IMR-90 (cell line): ENCODE measurements around the gene HCFC1R1. TPM values are rescaled to one million over a fixed set of nuclear protein-coding genes. Genes with fewer than 3 reads are reported as not detected.
A peak's percentile ranks its signal among the peaks of the same experiment; 100 is the strongest.

Experiments used
- ATAC-seq: fragments of 200-7000 bp; cut with Tn5 transposase; 2 replicates; pipeline ENCODE4 v1.9.1; 2020; ENCODE audit warnings: low read depth, mild to moderate bottlenecking, moderate library complexity
- BruUV-seq: library from RNA; stranded (reverse); fragments of 400-500 nt; replicated peaks from 2 replicates; lab custom pipeline; 2021; lab: Mats Ljungman, UMichigan
- CTCF ChIA-PET: fragments of 300-600 bp; formaldehyde crosslinking; extraction: SDS; loops from one replicate; lab custom pipeline; 2021; ENCODE audit warnings: antibody characterized with exemption; lab: Yijun Ruan, JAX
- POLR2A ChIA-PET: fragments of 300-600 bp; sonication (Branson Sonifier 250); formaldehyde crosslinking; loops from one replicate; lab custom pipeline; 2022; ENCODE audit warnings: antibody characterized with exemption; ENCODE audit not compliant: unreplicated experiment; lab: Charles Lee
- DNase-seq: peaks from one replicate; pipeline ENCODE4 v3.0.0; 2013
- H2AFZ ChIP-seq: replicated peaks from 2 replicates; pipeline ENCODE3; 2013; ENCODE audit warnings: low read length, mild to moderate bottlenecking; ENCODE audit not compliant: poor library complexity
- H2AK5ac ChIP-seq: 2 replicates; pipeline ENCODE4 v1.6.1; 2013; ENCODE audit warnings: low read depth, low read length, inconsistent platforms
- H2AK9ac ChIP-seq: replicated peaks from 2 replicates; pipeline ENCODE3; 2013; ENCODE audit warnings: mild to moderate bottlenecking, low read depth, low read length, moderate library complexity; ENCODE audit not compliant: poor library complexity
- H2BK120ac ChIP-seq: 2 replicates; pipeline ENCODE4 v1.6.1; 2013; ENCODE audit warnings: low read depth, low read length, inconsistent platforms
- H2BK15ac ChIP-seq: 3 replicates; pipeline ENCODE4 v1.6.1; 2013; ENCODE audit warnings: low read depth, low read length, inconsistent platforms
- H2BK20ac ChIP-seq: 2 replicates; pipeline ENCODE4 v1.6.1; 2013; ENCODE audit warnings: low read depth, mild to moderate bottlenecking, inconsistent platforms, low read length, moderate library complexity
- H2BK5ac ChIP-seq: 2 replicates; pipeline ENCODE4 v1.6.1; 2013; ENCODE audit warnings: mild to moderate bottlenecking, low read depth, low read length, inconsistent platforms; ENCODE audit not compliant: poor library complexity, severe bottlenecking
- H3K14ac ChIP-seq: replicated peaks from 2 replicates; pipeline ENCODE4 v1.6.1; 2013; ENCODE audit warnings: low read depth, low read length, inconsistent platforms
- H3K18ac ChIP-seq: 2 replicates; pipeline ENCODE4 v1.6.1; 2013; ENCODE audit warnings: low read depth, low read length, control low read depth
- H3K23ac ChIP-seq: 2 replicates; pipeline ENCODE4 v1.6.1; 2013; ENCODE audit warnings: low read depth, low read length, inconsistent platforms
- H3K27ac ChIP-seq: 2 replicates; pipeline ENCODE4 v1.5.1; 2013; ENCODE audit warnings: mild to moderate bottlenecking, control low read depth, low read length; ENCODE audit not compliant: insufficient read depth
- H3K27me3 ChIP-seq: 2 replicates; pipeline ENCODE4 v1.6.1; 2013; ENCODE audit warnings: low read length; ENCODE audit not compliant: control insufficient read depth, insufficient read depth
- H3K36me3 ChIP-seq: 2 replicates; pipeline ENCODE4 v1.6.1; 2013; ENCODE audit warnings: low read length, mixed read lengths; ENCODE audit not compliant: control insufficient read depth, insufficient read depth
- H3K4ac ChIP-seq: 2 replicates; pipeline ENCODE4 v1.6.1; 2013; ENCODE audit warnings: low read depth, low read length, inconsistent platforms
- H3K4me1 ChIP-seq: 2 replicates; pipeline ENCODE4 v1.6.1; 2013; ENCODE audit warnings: low read length, mixed read lengths; ENCODE audit not compliant: control insufficient read depth, insufficient read depth
- H3K4me2 ChIP-seq: 2 replicates; pipeline ENCODE4 v1.6.1; 2013; ENCODE audit warnings: low read depth, mild to moderate bottlenecking, control low read depth, low read length, moderate library complexity
- H3K4me3 ChIP-seq: 2 replicates; pipeline ENCODE4 v1.5.1; 2013; ENCODE audit warnings: low read depth, mild to moderate bottlenecking, control low read depth, low read length, moderate library complexity; ENCODE audit not compliant: insufficient read depth
- H3K56ac ChIP-seq: 2 replicates; pipeline ENCODE4 v1.6.1; 2013; ENCODE audit warnings: low read length, inconsistent platforms; ENCODE audit not compliant: insufficient read depth; ENCODE audit errors: extremely low read depth
- H3K79me1 ChIP-seq, 2 experiments: 2 replicates each; pipeline ENCODE4 v1.6.1; 2013; ENCODE audit warnings: low read length in 2 of 2, inconsistent platforms in 1 of 2, low read depth in 1 of 2
- H3K9ac ChIP-seq: 2 replicates; pipeline ENCODE4 v1.6.1; 2013; ENCODE audit warnings: low read depth, low read length, control low read depth
- H3K9me1 ChIP-seq: 2 replicates; pipeline ENCODE4 v1.6.1; 2013; ENCODE audit warnings: low read length, inconsistent platforms; ENCODE audit not compliant: insufficient read depth
- H3K9me3 ChIP-seq: 2 replicates; pipeline ENCODE4 v1.6.1; 2013; ENCODE audit warnings: low read length; ENCODE audit not compliant: control insufficient read depth, insufficient read depth
- H4K20me1 ChIP-seq: 2 replicates; pipeline ENCODE4 v1.6.1; 2013; ENCODE audit warnings: low read length, inconsistent platforms; ENCODE audit not compliant: insufficient read depth
- H4K5ac ChIP-seq: 2 replicates; pipeline ENCODE4 v1.6.1; 2013; ENCODE audit warnings: mild to moderate bottlenecking, low read depth, low read length, control low read depth
- H4K8ac ChIP-seq, 2 experiments: 2 replicates each; pipeline ENCODE4 v1.6.1; 2013; ENCODE audit warnings: low read depth in 2 of 2, low read length in 2 of 2, control low read depth in 1 of 2, inconsistent platforms in 1 of 2
- H4K91ac ChIP-seq: 2 replicates; pipeline ENCODE4 v1.6.1; 2013; ENCODE audit warnings: low read depth, low read length, inconsistent platforms; ENCODE audit not compliant: insufficient read depth
- BHLHE40 ChIP-seq: fragments of 150-350 bp; IDR thresholded peaks from 2 replicates; pipeline ENCODE4 v1.6.1; 2016; ENCODE audit warnings: mild to moderate bottlenecking, low read depth, low read length
- CEBPB ChIP-seq: IDR thresholded peaks from 2 replicates; pipeline ENCODE4 v1.6.1; 2012; ENCODE audit warnings: low read depth, low read length, improper control_type of control experiment
- CHD1 ChIP-seq: IDR thresholded peaks from 2 replicates; pipeline ENCODE4 v1.6.1; 2012; ENCODE audit warnings: low read depth, low read length, improper control_type of control experiment
- SMC3 ChIP-seq: fragments of 150-350 bp; IDR thresholded peaks from 2 replicates; pipeline ENCODE4 v1.6.1; 2016; ENCODE audit warnings: low read depth, mild to moderate bottlenecking, antibody characterized with exemption, low read length, moderate library complexity
- WGBS, 2 experiments: methylation state at CpG; one replicate each; pipeline versions ENCODE4 v1.1.5 to v1.1.7; 2013; ENCODE audit warnings: missing lambda C conversion rate in 2 of 2; ENCODE audit not compliant: insufficient read length in 1 of 2; ENCODE audit errors: extremely low coverage in 2 of 2; 5-methylcytosine and 5-hydroxymethylcytosine counted together
- dilution Hi-C: fragments of 300-500 bp; cut with HindIII; formaldehyde crosslinking; loops from one replicate; pipeline ENCODE4 v1.14.3; 2018; ENCODE audit warnings: low sequenced_read_pairs; ENCODE audit not compliant: unreplicated experiment
- in situ Hi-C: fragments of 300-500 bp; cut with MboI; formaldehyde crosslinking; loops from 3 replicates; pipeline ENCODE4 v1.14.3; 2019; ENCODE audit warnings: low sequenced_read_pairs, inconsistent platforms, mixed read lengths
- intact Hi-C: fragments of 100-400 bp; cut with micrococcal nuclease; formaldehyde crosslinking; loops from 2 replicates; pipeline ENCODE4 v1.10.0; 2022
- polyA plus RNA-seq, 3 experiments: library from polyadenylated mRNA; depleted of rRNA; stranded (reverse); fragments of >200 nt; gene quantifications; 2 replicates each; pipeline ENCODE4 v1.2.3, GENCODE V29; 2012; ENCODE audit warnings: low replicate concordance in 1 of 3
- total RNA-seq: library from RNA; depleted of rRNA; stranded (reverse); fragments of >200 nt; gene quantifications from 2 replicates; pipeline ENCODE4 v1.2.3, GENCODE V29; 2012
- TF ChIP-seq, protein P1 (sequence below): fragments of 150-350 bp; IDR thresholded peaks from 2 replicates; pipeline ENCODE4 v1.6.1; 2017; ENCODE audit warnings: mild to moderate bottlenecking, antibody characterized with exemption, low read length, low read depth

Gene HCFC1R1
- total and polyA plus RNA-seq, 2 of the 4 experiments (the other 2 are of a cell fraction): 7.2 to 57.9 TPM

DNA sequence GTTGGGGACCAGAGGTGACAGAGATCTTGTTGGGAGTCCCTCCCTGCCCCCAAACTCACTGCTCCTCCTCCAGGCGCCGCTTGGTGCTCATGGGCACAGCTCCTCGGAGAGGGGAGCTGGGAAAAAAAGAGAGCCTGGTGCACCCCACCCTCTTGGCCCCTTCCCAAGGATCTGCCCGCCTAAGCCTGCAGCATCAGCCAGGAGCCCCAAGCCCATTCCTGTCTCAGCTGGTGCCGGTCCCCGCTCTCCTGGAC is 400 bp downstream of the HCFC1R1 start:
- Histone ChIP-seq H2AK9ac (peak overlapping the region; percentile 93), H4K5ac (peak overlapping the region; percentile 90), H2BK15ac (peak overlapping the region; percentile 87; the same call in 1 of the 3 replicates), H3K4ac (peak overlapping the region; percentile 99), H3K27me3 (no peaks in the 10 kb centered on the region), H3K4me3 (peak overlapping the region; percentile 57), H2BK120ac (peak overlapping the region; percentile 93), H4K91ac (peak overlapping the region; percentile 99), H3K4me2 (peak overlapping the region; percentile 95), H3K56ac (peak overlapping the region; percentile 100), H3K4me1 (peaks cover 11% of the 10 kb centered on the region), H2BK5ac (peak overlapping the region; percentile 99), H3K23ac (peak overlapping the region; percentile 99), H3K9me3 (no peaks in the 10 kb centered on the region), H4K20me1 (peaks cover 34% of the 10 kb centered on the region), H2BK20ac (peak overlapping the region; percentile 53; the same call in 1 of the 2 replicates), H3K18ac (peak overlapping the region; percentile 96), H2AFZ (peak overlapping the region; percentile 90), H2AK5ac (peak overlapping the region; percentile 99), H3K14ac (peak overlapping the region; percentile 97), H3K9ac (peak overlapping the region; percentile 99), H3K36me3 (peaks cover 22% of the 10 kb centered on the region), H3K79me1 (peaks cover 0 to 27% of the 10 kb centered on the region in 2 experiments; a peak in 2 of 4 replicates), H3K27ac (peak overlapping the region; percentile 100), H4K8ac (peak overlapping the region; percentile 98), H3K9me1 (no peaks in the 10 kb centered on the region)
- dilution Hi-C loops (no loop called here), intact Hi-C loops (no loop called here), in situ Hi-C loops (no loop called here)
- TF ChIP-seq, protein P1, sequence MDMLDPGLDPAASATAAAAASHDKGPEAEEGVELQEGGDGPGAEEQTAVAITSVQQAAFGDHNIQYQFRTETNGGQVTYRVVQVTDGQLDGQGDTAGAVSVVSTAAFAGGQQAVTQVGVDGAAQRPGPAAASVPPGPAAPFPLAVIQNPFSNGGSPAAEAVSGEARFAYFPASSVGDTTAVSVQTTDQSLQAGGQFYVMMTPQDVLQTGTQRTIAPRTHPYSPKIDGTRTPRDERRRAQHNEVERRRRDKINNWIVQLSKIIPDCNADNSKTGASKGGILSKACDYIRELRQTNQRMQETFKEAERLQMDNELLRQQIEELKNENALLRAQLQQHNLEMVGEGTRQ: no peak
- TF ChIP-seq BHLHE40 (no peak), CHD1 (no peak), CEBPB (no peak), SMC3 (no peak)
- no TSS peak for BruUV-seq
- WGBS, 2 experiments: no CpG with 5 or more reads among the region's 6 CpGs
- DNase-seq (peak; percentile 66), ATAC-seq (peak; percentile 0)
- ChIA-PET CTCF (interaction anchor here (0.9 to 1.1 kb wide), 2 partner anchors 8 to 106 kb away, joined by 3 to 6 read pairs; no protein-coding TSS in a partner anchor), POLR2A (interaction anchor here (0.5 to 1.4 kb wide), 3 partner anchors 11 to 110 kb away, joined by 3 to 5 read pairs (median 3); partner anchors contain the start of gene CLDN9)
